ENCODE data around the gene F2RL3.

DNA sequence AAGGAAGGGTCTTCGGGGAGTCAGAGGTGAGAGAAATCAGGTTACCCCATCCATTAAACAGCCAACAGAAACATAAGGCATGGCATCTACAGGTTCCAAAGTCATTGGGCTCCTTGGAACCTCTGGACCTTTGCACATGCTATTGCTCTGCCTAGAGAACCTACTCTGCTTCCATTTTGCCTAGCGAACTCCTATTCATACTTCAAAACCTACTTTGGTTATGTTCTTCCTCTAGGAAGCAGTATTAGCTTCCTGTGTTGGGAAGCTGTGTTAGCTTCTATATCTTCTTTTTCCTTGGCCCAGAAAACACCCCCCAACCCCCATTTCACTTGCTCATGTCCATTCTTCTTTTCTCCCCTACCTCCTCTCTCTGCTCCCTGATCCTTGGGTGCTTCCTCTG lies 39.6 kb downstream of the F2RL3 start:
- TF ChIP-seq POLR2A (IDR thresholded peaks at IDR 0.05) = no peak
- TF ChIP-seq, protein P1, sequence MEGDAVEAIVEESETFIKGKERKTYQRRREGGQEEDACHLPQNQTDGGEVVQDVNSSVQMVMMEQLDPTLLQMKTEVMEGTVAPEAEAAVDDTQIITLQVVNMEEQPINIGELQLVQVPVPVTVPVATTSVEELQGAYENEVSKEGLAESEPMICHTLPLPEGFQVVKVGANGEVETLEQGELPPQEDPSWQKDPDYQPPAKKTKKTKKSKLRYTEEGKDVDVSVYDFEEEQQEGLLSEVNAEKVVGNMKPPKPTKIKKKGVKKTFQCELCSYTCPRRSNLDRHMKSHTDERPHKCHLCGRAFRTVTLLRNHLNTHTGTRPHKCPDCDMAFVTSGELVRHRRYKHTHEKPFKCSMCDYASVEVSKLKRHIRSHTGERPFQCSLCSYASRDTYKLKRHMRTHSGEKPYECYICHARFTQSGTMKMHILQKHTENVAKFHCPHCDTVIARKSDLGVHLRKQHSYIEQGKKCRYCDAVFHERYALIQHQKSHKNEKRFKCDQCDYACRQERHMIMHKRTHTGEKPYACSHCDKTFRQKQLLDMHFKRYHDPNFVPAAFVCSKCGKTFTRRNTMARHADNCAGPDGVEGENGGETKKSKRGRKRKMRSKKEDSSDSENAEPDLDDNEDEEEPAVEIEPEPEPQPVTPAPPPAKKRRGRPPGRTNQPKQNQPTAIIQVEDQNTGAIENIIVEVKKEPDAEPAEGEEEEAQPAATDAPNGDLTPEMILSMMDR (IDR thresholded peaks at IDR 0.05) = no peak
